ENCODE results near the gene TMEM229B. TPM values are rescaled to one million over a fixed set of nuclear protein-coding genes. Genes with fewer than 3 reads are reported as not detected.
A peak's percentile ranks its signal among the peaks of the same experiment; 100 is the strongest.

TMEM229B gene
- total RNA-seq, 1 donor from 2014 or later, result 3.7 TPM

GRCh38 chr14:67516676-67517075, 28.2 kb upstream of the TMEM229B start:
- Mint-ChIP-seq H3K4me3 (peak overlapping the region; percentile 52), H3K4me1 (peaks cover 41% of the 10 kb centered on the region), H3K27ac (peak overlapping the region; percentile 30), H3K27me3 (peaks cover 7% of the 10 kb centered on the region), H3K36me3 (ENCODE audit: low read depth) (no peaks in the 10 kb centered on the region), H3K9me3 (no peaks in the 10 kb centered on the region)
- CTCF ChIA-PET, result interaction anchor here (1.0 to 1.1 kb wide), 2 partner anchors 55 to 89 kb away, joined by 3 to 4 read pairs; no protein-coding TSS in a partner anchor
- intact Hi-C loops (cut with micrococcal nuclease), result no loop called here
- POLR2A ChIA-PET, result interaction anchor here (2.7 kb wide), 1 partner anchor 29 kb away, joined by 11 read pairs; the partner anchor contains the start of gene TMEM229B
- TF ChIP-seq, protein P1, sequence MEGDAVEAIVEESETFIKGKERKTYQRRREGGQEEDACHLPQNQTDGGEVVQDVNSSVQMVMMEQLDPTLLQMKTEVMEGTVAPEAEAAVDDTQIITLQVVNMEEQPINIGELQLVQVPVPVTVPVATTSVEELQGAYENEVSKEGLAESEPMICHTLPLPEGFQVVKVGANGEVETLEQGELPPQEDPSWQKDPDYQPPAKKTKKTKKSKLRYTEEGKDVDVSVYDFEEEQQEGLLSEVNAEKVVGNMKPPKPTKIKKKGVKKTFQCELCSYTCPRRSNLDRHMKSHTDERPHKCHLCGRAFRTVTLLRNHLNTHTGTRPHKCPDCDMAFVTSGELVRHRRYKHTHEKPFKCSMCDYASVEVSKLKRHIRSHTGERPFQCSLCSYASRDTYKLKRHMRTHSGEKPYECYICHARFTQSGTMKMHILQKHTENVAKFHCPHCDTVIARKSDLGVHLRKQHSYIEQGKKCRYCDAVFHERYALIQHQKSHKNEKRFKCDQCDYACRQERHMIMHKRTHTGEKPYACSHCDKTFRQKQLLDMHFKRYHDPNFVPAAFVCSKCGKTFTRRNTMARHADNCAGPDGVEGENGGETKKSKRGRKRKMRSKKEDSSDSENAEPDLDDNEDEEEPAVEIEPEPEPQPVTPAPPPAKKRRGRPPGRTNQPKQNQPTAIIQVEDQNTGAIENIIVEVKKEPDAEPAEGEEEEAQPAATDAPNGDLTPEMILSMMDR (IDR thresholded peaks at IDR 0.05), result no peak
- ATAC-seq (ENCODE audit: low read depth) (no peak), DNase-seq (no peak)

DNA sequence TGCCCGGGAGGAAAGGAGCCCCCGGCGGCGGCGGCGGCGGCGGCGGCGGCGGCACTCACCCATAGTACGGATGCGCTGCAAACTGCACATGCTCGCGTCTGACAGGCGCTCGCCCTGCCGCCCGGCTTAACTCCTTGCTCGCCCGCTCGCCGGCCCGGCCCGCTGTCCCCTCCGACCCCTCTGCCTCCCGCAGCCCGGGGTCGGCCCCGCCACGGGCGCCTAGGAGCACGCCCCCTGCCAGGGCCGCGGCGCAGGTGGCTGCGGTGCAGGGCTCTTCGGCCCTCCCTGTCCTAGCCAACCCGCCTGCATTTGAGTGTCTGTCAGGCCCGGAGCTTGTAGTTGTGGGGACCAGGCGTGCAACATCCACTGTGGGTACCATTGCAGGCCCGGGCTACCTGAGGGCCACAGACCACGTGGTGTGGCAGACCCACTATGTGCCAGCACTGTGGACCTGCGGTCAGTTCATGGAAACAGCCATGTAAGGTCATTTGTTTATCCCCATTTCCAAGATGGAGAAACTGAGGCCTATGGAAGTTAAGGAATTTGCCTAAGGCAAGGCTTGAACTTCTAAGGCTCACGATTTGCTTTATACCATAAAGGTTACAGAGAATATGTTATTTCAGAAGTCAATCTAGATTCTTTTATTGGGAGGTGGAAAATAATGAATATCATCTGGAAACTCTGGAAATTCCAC, 27.0 kb upstream of the TMEM229B start:
- no peak overlapping the region for H3K27ac Mint-ChIP-seq
- DNase-seq (peak; percentile 48), ATAC-seq (ENCODE audit: low read depth) (peak; percentile 69)
- TF ChIP-seq, protein P1 (IDR thresholded peaks at IDR 0.05), result no peak
- peaks cover 41% of the 10 kb centered on the region for H3K4me1 Mint-ChIP-seq
- no peaks in the 10 kb centered on the region for H3K27me3 Mint-ChIP-seq
- H3K9me3 Mint-ChIP-seq, result no peaks in the 10 kb centered on the region
- no peaks in the 10 kb centered on the region for H3K36me3 Mint-ChIP-seq (ENCODE audit: low read depth)
- CTCF ChIA-PET, result interaction anchor here (1.0 to 3.1 kb wide), 3 partner anchors 27 to 88 kb away, joined by 3 to 11 read pairs (median 10); partner anchors contain the start of gene TMEM229B
- POLR2A ChIA-PET, result interaction anchor here (1.5 to 2.7 kb wide), 2 partner anchors 18 to 28 kb away, joined by 4 to 11 read pairs; partner anchors contain the start of gene TMEM229B
- peak overlapping the region; percentile 88 for H3K4me3 Mint-ChIP-seq
- intact Hi-C loops (cut with micrococcal nuclease), result loop anchor here (1.0 kb wide), 2 partner anchors 22 to 27 kb away; partner anchors contain the start of gene TMEM229B

GRCh38 chr14:67514650-67515385, 26.3 kb upstream of the TMEM229B start:
- intact Hi-C loops (cut with micrococcal nuclease), result loop anchor here (1.0 kb wide), 2 partner anchors 22 to 27 kb away; partner anchors contain the start of gene TMEM229B
- no peaks in the 10 kb centered on the region for H3K9me3 Mint-ChIP-seq
- H3K4me3 Mint-ChIP-seq, result peak overlapping the region; percentile 88
- H3K36me3 Mint-ChIP-seq (ENCODE audit: low read depth), result no peaks in the 10 kb centered on the region
- peak overlapping the region; percentile 85 for H3K27ac Mint-ChIP-seq
- peaks cover 41% of the 10 kb centered on the region for H3K4me1 Mint-ChIP-seq
- TF ChIP-seq, protein P1 (IDR thresholded peaks at IDR 0.05), result no peak
- peak; percentile 53 for ATAC-seq (ENCODE audit: low read depth)
- no peaks in the 10 kb centered on the region for H3K27me3 Mint-ChIP-seq
- peak; percentile 53 for DNase-seq
- CTCF ChIA-PET, result interaction anchor here (1.0 to 3.1 kb wide), 6 partner anchors 11 to 87 kb away, joined by 3 to 13 read pairs (median 6); partner anchors contain the start of gene TMEM229B
- POLR2A ChIA-PET, result interaction anchor here (1.5 to 2.9 kb wide), 4 partner anchors 19 to 27 kb away, joined by 4 to 15 read pairs (median 10); partner anchors contain the start of gene TMEM229B

GRCh38 chr14:67514203-67514607, 25.7 kb upstream of the TMEM229B start:
- intact Hi-C loops (cut with micrococcal nuclease), result no loop called here
- H3K27ac Mint-ChIP-seq, result peak overlapping the region; percentile 85
- ATAC-seq (ENCODE audit: low read depth), result no peak
- H3K27me3 Mint-ChIP-seq, result no peaks in the 10 kb centered on the region
- no peaks in the 10 kb centered on the region for H3K9me3 Mint-ChIP-seq
- TF ChIP-seq, protein P1 (IDR thresholded peaks at IDR 0.05), result no peak
- no peaks in the 10 kb centered on the region for H3K36me3 Mint-ChIP-seq (ENCODE audit: low read depth)
- POLR2A ChIA-PET, result interaction anchor here (0.6 to 2.9 kb wide), 4 partner anchors 20 to 1913 kb away, joined by 4 to 15 read pairs (median 7); partner anchors contain the start of gene TMEM229B
- peaks cover 41% of the 10 kb centered on the region for H3K4me1 Mint-ChIP-seq
- no peak for DNase-seq
- H3K4me3 Mint-ChIP-seq, result peak overlapping the region; percentile 88
- CTCF ChIA-PET, result interaction anchor here (1.0 to 3.1 kb wide), 5 partner anchors 12 to 87 kb away, joined by 3 to 13 read pairs (median 10); partner anchors contain the start of gene TMEM229B

Data from activated B cell treated with CpG ODN at 0.5 μM for 24 hours (primary cell).